Measurements from ENCODE around the gene PTPRN2. TPM values are rescaled to one million over a fixed set of nuclear protein-coding genes. Genes with fewer than 3 reads are reported as not detected.

Gene PTPRN2
- total RNA-seq, 1 experiment from 2014 or later = 2.1 TPM

- BruUV-seq (replicated peaks) = no TSS peak
- Histone ChIP-seq H3K4me2 (ENCODE audit: low read length) (no peak overlapping the region), H3K4me3 (replicated peaks in 1 of 2; ENCODE audit: low read depth in 1 of 2, low read length in 2 of 2) (no peak overlapping the region), H3K27me3 (ENCODE audit: insufficient read depth, low read length) (no peaks in the 10 kb centered on the region), H3K9ac (ENCODE audit: low read length) (no peak overlapping the region), H3K27ac (ENCODE audit: low read depth, low read length) (no peak overlapping the region), H4K20me1 (ENCODE audit: insufficient read depth) (no peaks in the 10 kb centered on the region), H3K4me1 (ENCODE audit: control insufficient read depth in 1 of 2, insufficient read depth in 2 of 2, low read length in 2 of 2) (no peaks in the 10 kb centered on the region), H3K9me2 (ENCODE audit: insufficient read depth) (no peaks in the 10 kb centered on the region), H3K79me2 (ENCODE audit: insufficient read depth, low read length) (no peaks in the 10 kb centered on the region), H2AFZ (ENCODE audit: low read depth, low read length, poor library complexity, severe bottlenecking) (no peak overlapping the region), H3K36me3 (ENCODE audit: control insufficient read depth in 1 of 2, insufficient read depth in 2 of 2, low read length in 2 of 2) (no peaks in the 10 kb centered on the region; a peak in 1 of 4 replicates), H3K9me3 (ENCODE audit: control insufficient read depth in 1 of 2, insufficient read depth in 1 of 2, low read depth in 1 of 2, low read length in 2 of 2) (no peaks in the 10 kb centered on the region)
- no peak for ATAC-seq
- ChIA-PET RAD21 (ENCODE audit: low non-redundant PET in 1 of 2, low total read pairs in 2 of 2, uncharacterized antibody in 2 of 2, unreplicated experiment in 2 of 2) (no interaction called here), POLR2A (no interaction called here), CTCF (no interaction called here)
- intact Hi-C loops (cut with micrococcal nuclease) = no loop called here
- DNase-seq (ENCODE audit: low read depth, low spot score) = no peak
- TF ChIP-seq ZBTB33 (IDR thresholded peaks at IDR 0.05; ENCODE audit: extremely low read depth, insufficient replicate concordance, low read length) (no peak), CBX3 (IDR thresholded peaks at IDR 0.05; ENCODE audit: low read depth) (no peak)
These were observed 973.9 kb downstream of the PTPRN2 start for GRCh38 chr7:157613575-157614322.

- DNase-seq (ENCODE audit: low read depth, low spot score) (no peak), ATAC-seq (no peak)
- Histone ChIP-seq H3K36me3 (ENCODE audit: control insufficient read depth in 1 of 2, insufficient read depth in 2 of 2, low read length in 2 of 2) (no peaks in the 10 kb centered on the region; a peak in 1 of 4 replicates), H3K4me3 (replicated peaks in 1 of 2; ENCODE audit: low read depth in 1 of 2, low read length in 2 of 2) (no peak overlapping the region), H3K4me1 (ENCODE audit: control insufficient read depth in 1 of 2, insufficient read depth in 2 of 2, low read length in 2 of 2) (no peaks in the 10 kb centered on the region), H3K4me2 (ENCODE audit: low read length) (no peak overlapping the region), H4K20me1 (ENCODE audit: insufficient read depth) (no peaks in the 10 kb centered on the region), H3K27me3 (ENCODE audit: insufficient read depth, low read length) (no peaks in the 10 kb centered on the region), H3K9ac (ENCODE audit: low read length) (no peak overlapping the region), H3K9me2 (ENCODE audit: insufficient read depth) (no peaks in the 10 kb centered on the region), H3K79me2 (ENCODE audit: insufficient read depth, low read length) (no peaks in the 10 kb centered on the region), H2AFZ (ENCODE audit: low read depth, low read length, poor library complexity, severe bottlenecking) (no peak overlapping the region), H3K27ac (ENCODE audit: low read depth, low read length) (no peak overlapping the region), H3K9me3 (ENCODE audit: control insufficient read depth in 1 of 2, insufficient read depth in 1 of 2, low read depth in 1 of 2, low read length in 2 of 2) (no peaks in the 10 kb centered on the region)
- ChIA-PET CTCF (no interaction called here), POLR2A (no interaction called here), RAD21 (ENCODE audit: low non-redundant PET in 1 of 2, low total read pairs in 2 of 2, uncharacterized antibody in 2 of 2, unreplicated experiment in 2 of 2) (no interaction called here)
- no TSS peak for BruUV-seq (replicated peaks)
- intact Hi-C loops (cut with micrococcal nuclease) = no loop called here
- TF ChIP-seq SP1 (IDR thresholded peaks at IDR 0.05; ENCODE audit: low read depth) = no peak
- no peak for TF ChIP-seq REST (IDR thresholded peaks at IDR 0.05; ENCODE audit: low read depth)
- no peak for TF ChIP-seq CEBPB (IDR thresholded peaks at IDR 0.05; ENCODE audit: low read depth)
- TF ChIP-seq RAD21 (IDR thresholded peaks at IDR 0.05; ENCODE audit: low read depth) = no peak
- TF ChIP-seq ZBTB33 (IDR thresholded peaks at IDR 0.05; ENCODE audit: extremely low read depth, insufficient replicate concordance, low read length) = no peak
- TF ChIP-seq EGR1 (IDR thresholded peaks at IDR 0.05; ENCODE audit: low read depth) = no peak
- no peak for TF ChIP-seq POLR2AphosphoS5 (IDR thresholded peaks at IDR 0.05; ENCODE audit: low read depth, low read length)
- TF ChIP-seq SRF (IDR thresholded peaks at IDR 0.05; ENCODE audit: low read depth) = no peak
- TF ChIP-seq FOSL1 (IDR thresholded peaks at IDR 0.05; ENCODE audit: low read depth) = no peak
These were observed 974.7 kb downstream of the PTPRN2 start for GRCh38 chr7:157612664-157613561.
